IPS DF 4.7 (cell line): Measurements from ENCODE around the gene SH2D4B.

Experiments used
- DNase-seq: peaks from one replicate; pipeline ENCODE4 v3.0.0-alpha.2; 2013; ENCODE audit warnings: low spot score; ENCODE audit errors: extremely low read depth

SH2D4B gene

DNA sequence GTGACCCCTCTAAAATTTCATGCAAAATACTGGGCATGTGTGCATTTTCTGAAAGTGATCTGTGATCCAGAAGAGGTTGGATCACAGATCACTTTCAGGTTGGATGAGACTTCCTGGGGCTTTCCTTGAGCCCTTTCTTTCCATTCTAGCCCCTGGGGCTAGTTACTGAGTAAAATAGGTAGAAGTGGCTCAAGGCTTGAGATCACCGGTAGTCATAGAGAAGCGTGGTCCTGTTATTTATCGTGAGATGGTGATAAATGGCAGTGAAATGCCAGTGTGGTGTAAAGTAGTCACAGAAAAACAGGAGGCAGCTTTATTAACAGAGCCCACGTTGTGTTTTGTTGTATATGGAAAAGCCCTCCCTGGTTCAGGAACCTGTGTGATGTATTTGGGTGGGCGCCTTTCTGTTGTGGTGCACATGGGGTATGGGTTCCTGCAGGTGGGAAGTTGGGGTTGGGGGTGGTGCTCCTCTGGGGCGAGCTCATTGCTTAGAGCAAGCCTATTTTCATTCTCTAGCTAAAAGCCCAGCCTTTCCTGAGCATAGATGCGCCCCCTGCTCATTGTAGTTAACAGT, 34.0 kb upstream of the SH2D4B start:
- DNase-seq: no peak

DNA sequence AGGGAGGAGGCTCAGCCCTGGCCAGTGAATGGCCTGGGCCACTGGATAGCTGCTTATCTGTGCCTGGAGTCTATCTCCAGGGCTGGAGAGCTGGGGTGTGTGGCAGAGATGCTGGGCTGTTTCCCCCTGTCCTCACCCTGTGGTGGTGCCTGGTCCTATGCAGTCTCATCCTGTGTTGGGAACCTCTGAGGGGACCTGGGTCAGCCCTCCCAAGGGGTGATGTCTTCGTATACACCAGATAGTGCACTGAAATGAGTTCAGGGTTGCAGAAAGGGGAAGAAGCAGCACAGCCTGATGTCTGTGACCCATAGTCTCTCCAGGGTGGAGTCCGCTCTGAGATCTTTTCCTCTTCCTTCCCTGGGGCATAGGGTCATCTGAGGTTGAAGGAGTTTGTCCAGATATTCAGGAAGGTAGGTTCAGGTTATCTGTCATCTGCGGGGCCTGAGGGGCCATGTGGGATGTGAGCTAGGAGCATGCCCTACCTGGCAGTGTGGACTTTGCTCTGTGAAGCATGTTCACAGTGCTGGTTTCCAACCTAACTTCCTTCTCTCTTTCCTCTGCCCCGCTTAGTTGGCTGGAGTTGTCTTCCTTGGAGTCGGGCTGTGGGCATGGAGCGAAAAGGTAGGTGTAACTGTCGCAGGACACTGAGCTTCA, 33.4 kb upstream of the SH2D4B start:
- no peak for DNase-seq

GRCh38 chr10:80504897-80505465, 32.7 kb upstream of the SH2D4B start:
- no peak for DNase-seq

DNA sequence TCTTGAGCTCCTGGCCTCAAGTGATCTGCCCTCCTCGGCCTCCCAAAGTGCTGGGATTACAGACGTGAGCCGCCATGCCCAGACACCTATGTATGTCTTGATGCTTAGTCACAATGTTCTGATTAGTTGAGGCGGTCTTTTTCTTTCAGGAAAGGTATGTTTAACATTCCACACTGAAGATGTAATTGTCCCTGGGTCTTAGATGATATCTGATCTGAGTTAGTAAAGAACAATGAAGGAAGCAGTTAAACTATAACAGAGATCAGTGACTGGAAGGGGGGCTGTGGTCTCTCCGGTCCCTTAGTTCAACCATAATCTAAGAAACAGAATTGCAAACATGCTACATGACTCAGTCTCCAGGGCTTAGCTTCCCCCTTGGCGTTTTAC, 31.5 kb upstream of the SH2D4B start:
- no peak for DNase-seq

- DNase-seq: no peak
These were observed 30.7 kb upstream of the SH2D4B start for GRCh38 chr10:80506836-80507487.

DNA sequence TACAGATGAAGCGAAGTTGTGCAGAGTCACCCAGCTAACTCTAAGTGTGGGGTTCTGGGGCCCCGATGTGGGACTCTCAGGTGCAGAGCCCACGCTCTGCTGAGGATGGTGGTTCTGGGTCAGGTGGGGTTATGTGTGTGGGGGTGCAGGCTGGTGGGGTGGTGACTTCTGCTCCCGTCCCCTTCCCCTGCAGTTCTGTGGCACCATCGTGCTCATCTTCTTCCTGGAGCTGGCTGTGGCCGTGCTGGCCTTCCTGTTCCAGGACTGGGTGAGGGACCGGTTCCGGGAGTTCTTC, 28.6 kb upstream of the SH2D4B start:
- no peak for DNase-seq

DNA sequence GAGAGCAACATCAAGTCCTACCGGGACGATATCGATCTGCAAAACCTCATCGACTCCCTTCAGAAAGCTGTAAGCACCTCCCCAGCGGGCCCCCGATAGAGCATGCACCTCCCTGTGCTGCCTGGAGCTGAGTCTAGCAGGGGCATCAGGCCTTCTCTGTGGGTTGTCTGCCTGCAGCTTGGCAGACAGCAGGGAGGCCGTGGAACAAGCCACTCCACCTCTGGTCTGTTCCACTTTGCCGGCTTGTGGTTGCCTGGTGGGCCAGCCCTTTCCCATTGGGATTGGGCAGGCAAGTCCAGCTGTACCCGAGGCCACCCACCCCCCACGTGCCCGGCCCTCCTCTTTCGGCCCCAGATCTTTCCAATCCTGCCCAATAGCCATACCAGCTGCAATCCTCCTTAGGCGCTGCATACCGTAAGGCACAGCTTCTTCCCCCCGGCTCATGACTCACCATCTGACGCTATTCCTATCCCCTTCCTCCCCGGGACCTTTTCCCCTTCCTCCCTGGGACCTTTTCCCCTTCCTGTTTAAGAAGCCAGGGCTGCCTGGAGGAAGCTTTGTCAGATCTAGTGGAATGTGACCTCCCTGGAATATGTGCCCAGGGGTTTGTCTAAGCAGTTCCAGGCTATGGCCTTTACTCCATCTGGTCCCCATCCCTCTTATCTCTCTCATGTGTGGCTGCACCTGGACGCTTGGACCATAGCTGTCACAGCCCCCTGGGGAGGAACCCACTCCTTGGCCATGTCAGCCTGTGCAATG, 28.1 kb upstream of the SH2D4B start:
- no peak for DNase-seq

DNA sequence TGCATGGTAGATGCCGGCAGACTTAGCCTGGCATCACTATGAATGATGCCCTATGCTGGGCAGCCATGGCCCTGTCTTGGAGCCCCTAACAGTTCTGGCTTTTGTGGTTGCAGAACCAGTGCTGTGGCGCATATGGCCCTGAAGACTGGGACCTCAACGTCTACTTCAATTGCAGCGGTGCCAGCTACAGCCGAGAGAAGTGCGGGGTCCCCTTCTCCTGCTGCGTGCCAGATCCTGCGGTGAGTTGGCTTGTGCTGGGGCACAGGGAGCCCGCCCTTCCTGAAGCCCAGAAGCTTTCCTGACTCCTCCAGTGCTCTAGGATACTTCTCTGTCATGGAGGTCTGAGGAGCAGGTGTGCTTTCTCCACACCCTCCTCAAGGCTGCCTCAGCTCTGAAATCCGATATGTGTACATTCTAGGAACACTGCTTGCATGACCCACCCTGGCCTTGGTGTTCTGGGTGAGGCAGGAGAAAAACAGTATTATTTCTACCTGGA, 25.6 kb upstream of the SH2D4B start:
- DNase-seq: no peak

DNA sequence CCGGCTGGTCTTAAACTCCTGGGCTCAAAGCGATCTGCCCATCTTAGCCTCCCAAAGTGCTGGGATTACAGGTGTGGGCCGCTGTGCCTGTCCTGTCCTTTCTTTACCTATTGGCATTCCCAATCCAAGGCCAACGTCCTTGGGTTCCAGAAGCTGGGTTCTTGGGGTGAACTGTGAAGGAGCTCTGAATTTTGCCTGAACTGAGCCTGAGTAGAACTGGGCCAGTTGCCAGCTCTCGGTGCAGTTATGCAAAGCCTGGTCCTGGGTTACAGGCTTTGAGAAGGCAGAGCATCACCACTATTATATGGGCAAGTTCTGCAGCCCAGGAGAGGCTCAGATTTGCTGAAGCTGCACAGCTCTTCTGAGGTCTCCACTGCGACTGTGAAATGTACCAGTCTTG, 24.6 kb upstream of the SH2D4B start:
- no peak for DNase-seq

DNA sequence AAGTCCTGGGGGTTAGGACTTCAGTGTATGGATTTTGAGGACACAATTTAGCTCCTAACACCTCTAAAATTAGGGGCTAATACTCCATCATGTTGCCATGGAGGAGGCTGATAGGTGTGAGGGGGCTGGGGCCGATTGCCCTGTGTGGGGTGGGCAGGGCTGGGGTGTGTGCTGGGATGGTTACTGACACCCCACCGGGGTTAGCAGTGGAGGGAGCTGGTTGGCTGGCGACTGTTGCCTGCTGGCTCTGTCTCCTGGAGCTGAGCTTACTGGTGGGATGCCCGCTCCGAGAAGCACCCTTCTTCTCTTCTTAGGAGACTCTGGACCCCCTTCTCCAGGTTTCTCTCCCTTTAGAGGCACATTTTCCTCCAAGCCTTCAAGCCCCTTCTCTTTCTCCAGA, 22.2 kb upstream of the SH2D4B start:
- DNase-seq: no peak

DNA sequence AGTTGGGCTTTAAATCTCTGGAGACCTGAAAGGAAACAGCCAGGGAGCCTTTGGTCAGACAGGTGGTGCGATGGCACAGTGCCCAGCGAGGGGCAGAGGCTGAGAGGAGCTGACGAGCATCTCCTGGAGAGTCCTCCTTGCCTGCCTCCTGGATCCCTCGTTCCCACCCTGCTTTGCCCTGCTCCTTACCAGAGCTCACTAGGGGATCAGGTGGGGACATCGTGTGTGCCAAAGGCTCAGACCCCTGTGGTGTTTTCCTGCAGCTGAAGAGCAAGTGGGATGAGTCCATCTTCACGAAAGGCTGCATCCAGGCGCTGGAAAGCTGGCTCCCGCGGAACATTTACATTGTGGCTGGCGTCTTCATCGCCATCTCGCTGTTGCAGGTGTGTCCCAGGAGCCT, 21.8 kb upstream of the SH2D4B start:
- no peak for DNase-seq

- DNase-seq: no peak
These were observed 21.1 kb upstream of the SH2D4B start for GRCh38 chr10:80516506-80517075.

DNA sequence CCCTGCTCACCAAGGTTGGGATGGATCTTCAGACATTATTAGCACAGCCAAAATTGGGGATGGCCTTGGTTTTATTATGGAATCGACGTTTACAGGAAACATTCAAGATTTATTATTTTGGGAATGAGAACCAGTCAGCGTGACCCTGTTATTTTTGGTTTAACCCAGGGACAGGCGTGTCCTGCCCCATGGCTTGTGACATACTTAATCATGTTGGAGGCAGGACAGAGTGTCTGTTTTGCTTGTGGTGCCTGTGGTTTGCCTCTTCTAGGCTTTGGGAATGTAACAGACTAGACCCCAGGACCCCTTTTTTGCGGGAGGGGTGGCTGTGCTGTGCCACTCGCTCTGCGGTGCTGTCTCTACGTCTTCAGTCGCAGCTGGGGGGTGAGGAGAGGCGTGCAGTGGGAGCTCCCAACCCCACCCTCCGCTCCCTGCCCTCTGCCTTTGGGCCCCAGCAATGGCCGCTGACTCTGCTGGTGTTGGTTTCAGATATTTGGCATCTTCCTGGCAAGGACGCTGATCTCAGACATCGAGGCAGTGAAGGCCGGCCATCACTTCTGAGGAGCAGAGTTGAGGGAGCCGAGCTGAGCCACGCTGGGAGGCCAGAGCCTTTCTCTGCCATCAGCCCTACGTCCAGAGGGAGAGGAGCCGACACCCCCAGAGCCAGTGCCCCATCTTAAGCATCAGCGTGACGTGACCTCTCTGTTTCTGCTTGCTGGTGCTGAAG, 20.1 kb upstream of the SH2D4B start:
- DNase-seq: no peak

DNA sequence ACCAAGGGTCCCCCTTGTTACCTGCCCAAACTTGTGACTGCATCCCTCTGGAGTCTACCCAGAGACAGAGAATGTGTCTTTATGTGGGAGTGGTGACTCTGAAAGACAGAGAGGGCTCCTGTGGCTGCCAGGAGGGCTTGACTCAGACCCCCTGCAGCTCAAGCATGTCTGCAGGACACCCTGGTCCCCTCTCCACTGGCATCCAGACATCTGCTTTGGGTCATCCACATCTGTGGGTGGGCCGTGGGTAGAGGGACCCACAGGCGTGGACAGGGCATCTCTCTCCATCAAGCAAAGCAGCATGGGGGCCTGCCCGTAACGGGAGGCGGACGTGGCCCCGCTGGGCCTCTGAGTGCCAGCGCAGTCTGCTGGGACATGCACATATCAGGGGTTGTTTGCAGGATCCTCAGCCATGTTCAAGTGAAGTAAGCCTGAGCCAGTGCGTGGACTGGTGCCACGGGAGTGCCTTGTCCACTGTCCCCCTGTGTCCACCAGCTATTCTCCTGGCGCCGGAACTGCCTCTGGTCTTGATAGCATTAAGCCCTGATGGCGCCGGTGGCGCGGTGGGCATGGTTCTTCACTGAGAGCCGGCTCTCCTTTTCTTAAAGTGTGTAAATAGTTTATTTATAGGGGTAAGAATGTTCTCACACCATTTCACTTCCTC, 19.4 kb upstream of the SH2D4B start:
- no peak for DNase-seq

- DNase-seq: no peak
These were observed 18.8 kb upstream of the SH2D4B start for GRCh38 chr10:80518807-80519360.

- no peak for DNase-seq
These were observed 17.6 kb upstream of the SH2D4B start for GRCh38 chr10:80519936-80520650.

GRCh38 chr10:80520661-80521470, 16.8 kb upstream of the SH2D4B start:
- DNase-seq: no peak

DNA sequence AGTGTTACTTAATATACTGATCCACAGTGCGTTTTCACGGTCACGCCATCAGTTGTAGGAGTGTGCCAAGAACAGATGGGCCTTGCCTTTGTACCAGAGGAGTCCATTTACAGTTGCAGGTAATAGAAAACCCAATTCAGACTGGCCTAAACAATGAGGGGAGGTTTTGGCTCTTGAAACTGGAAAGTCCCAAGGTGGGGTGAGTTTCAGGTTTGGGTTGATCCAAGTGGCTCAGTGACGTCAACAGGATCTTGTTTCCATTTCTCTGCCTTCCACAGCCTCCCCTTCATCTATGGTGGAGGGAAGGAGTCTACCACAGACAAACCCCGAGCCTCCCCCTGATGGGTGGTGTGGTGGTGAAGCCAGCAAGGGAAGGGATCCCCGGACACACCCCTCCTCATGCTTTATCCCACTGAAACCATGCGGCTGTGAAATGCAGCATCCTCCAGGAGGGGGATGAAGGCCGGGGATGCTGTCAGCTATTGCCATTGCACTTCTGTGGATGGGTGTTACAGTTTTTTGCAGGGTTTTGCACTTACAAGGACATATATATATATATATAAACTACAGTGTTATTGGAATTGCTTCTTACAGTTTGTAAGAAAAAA, 14.8 kb upstream of the SH2D4B start:
- DNase-seq: no peak
